ENCODE measurements around the gene LYPLAL1. TPM values are rescaled to one million over a fixed set of nuclear protein-coding genes. Genes with fewer than 3 reads are reported as not detected.
A peak's percentile ranks its signal among the peaks of the same experiment; 100 is the strongest.

The LYPLAL1 gene
- total and polyA plus RNA-seq, 8 donors: 3.6 to 48.1 (median 12.7) TPM

GRCh38 chr1:219152751-219153150, 20.9 kb upstream of the LYPLAL1 start:
- H3K36me3 ChIP-seq: no peaks in the 10 kb centered on the region

DNA sequence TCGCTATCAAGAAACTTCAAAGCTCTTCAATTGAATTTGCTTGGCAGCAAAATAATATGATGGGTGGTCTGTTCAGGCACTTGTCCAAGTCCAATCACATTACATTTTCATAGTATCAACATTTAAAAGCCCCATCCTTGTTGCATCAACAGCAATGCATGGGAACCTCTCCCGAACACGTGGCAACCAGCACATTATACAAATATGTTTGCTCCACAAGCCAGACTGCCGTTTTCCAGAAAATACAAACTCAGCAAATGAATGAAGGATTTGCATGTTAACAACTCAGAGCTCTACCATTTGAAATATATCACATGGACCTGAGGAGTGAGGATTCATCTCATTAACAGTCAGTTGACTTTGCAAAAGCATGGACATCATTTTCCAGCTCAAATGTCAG, 20.0 kb upstream of the LYPLAL1 start:
- H3K4me3 ChIP-seq: no peak overlapping the region
- H3K36me3 ChIP-seq: no peaks in the 10 kb centered on the region
- no peaks in the 10 kb centered on the region for H3K9me3 ChIP-seq
- H3K4me1 ChIP-seq: no peaks in the 10 kb centered on the region
- TF ChIP-seq POLR2A (IDR thresholded peaks at IDR 0.05) (no peak), POLR2AphosphoS5 (IDR thresholded peaks at IDR 0.05) (no peak), CTCF (IDR thresholded peaks at IDR 0.05) (no peak), EP300 (IDR thresholded peaks at IDR 0.05) (no peak)
- intact Hi-C loops (cut with DNase I; ENCODE audit: low total_unique reads): no loop called here
- H3K27ac ChIP-seq: no peak overlapping the region
- peak in 1 of 2 donors; percentile 33 for DNase-seq
- no peaks in the 10 kb centered on the region for H3K27me3 ChIP-seq
- 70 to 80% (median 74%) methylated on average over 4 of the region's 4 CpGs for WGBS, 5 donors

More at GRCh38 chr1:219152751-219153150, 20.9 kb upstream of the LYPLAL1 start:
- TF ChIP-seq EP300 (IDR thresholded peaks at IDR 0.05): no peak
- no peak for TF ChIP-seq POLR2A (IDR thresholded peaks at IDR 0.05)
- TF ChIP-seq POLR2AphosphoS5 (IDR thresholded peaks at IDR 0.05): no peak
- no peak for TF ChIP-seq CTCF (IDR thresholded peaks at IDR 0.05)
- no peak overlapping the region for H3K4me3 ChIP-seq
- no peak overlapping the region for H3K27ac ChIP-seq
- no peaks in the 10 kb centered on the region for H3K4me1 ChIP-seq
- WGBS, 5 donors: 66 to 85% (median 74%) methylated on average over 3 of the region's 3 CpGs
- no peaks in the 10 kb centered on the region for H3K27me3 ChIP-seq
- DNase-seq: no peak
- no peaks in the 10 kb centered on the region for H3K9me3 ChIP-seq
- intact Hi-C loops (cut with DNase I; ENCODE audit: low total_unique reads): no loop called here

GRCh38 chr1:219155135-219155534, 18.5 kb upstream of the LYPLAL1 start:
- 52 to 60% (median 56%) methylated on average over 1 of the region's 1 CpG for WGBS, 5 donors

GRCh38 chr1:219159946-219160645, 13.6 kb upstream of the LYPLAL1 start:
- Histone ChIP-seq H3K36me3 (no peaks in the 10 kb centered on the region), H3K4me3 (no peak overlapping the region), H3K27ac (no peak overlapping the region), H3K9me3 (no peaks in the 10 kb centered on the region), H3K4me1 (no peaks in the 10 kb centered on the region), H3K27me3 (no peaks in the 10 kb centered on the region)
- no peak for DNase-seq
- TF ChIP-seq CTCF (IDR thresholded peaks at IDR 0.05) (no peak), EP300 (IDR thresholded peaks at IDR 0.05) (no peak), POLR2AphosphoS5 (IDR thresholded peaks at IDR 0.05) (no peak), POLR2A (IDR thresholded peaks at IDR 0.05) (no peak)
- intact Hi-C loops (cut with DNase I; ENCODE audit: low total_unique reads): no loop called here
- 53 to 65% (median 55%) methylated on average over 4 of the region's 4 CpGs for WGBS, 5 donors

More at GRCh38 chr1:219155135-219155534, 18.5 kb upstream of the LYPLAL1 start:
- DNase-seq: no peak
- intact Hi-C loops (cut with DNase I; ENCODE audit: low total_unique reads): no loop called here
- H3K9me3 ChIP-seq: no peaks in the 10 kb centered on the region
- H3K36me3 ChIP-seq: no peaks in the 10 kb centered on the region
- TF ChIP-seq CTCF (IDR thresholded peaks at IDR 0.05) (no peak), POLR2AphosphoS5 (IDR thresholded peaks at IDR 0.05) (no peak), POLR2A (IDR thresholded peaks at IDR 0.05) (no peak), EP300 (IDR thresholded peaks at IDR 0.05) (no peak)
- no peaks in the 10 kb centered on the region for H3K4me1 ChIP-seq
- H3K4me3 ChIP-seq: no peak overlapping the region
- H3K27ac ChIP-seq: no peak overlapping the region
- no peaks in the 10 kb centered on the region for H3K27me3 ChIP-seq

Measured in stomach (tissue), 9 donors.